Ishikawa (cell line): ENCODE measurements around the gene POLN.
A peak's percentile ranks its signal among the peaks of the same experiment; 100 is the strongest.

Source experiments
- CEBPB ChIP-seq: IDR thresholded peaks from 2 replicates; pipeline ENCODE4 v1.6.1; 2012
- CREB1 ChIP-seq: IDR thresholded peaks from 2 replicates; pipeline ENCODE4 v1.6.1; 2012; ENCODE audit warnings: low read depth
- EGR1 ChIP-seq: IDR thresholded peaks from 2 replicates; pipeline ENCODE4 v1.6.1; 2012
- EP300 ChIP-seq: IDR thresholded peaks from 2 replicates; pipeline ENCODE4 v1.6.1; 2012; ENCODE audit warnings: borderline replicate concordance
- FOXM1 ChIP-seq: IDR thresholded peaks from 2 replicates; pipeline ENCODE4 v1.6.1; 2012; ENCODE audit warnings: low read depth, borderline replicate concordance
- MAX ChIP-seq: IDR thresholded peaks from 2 replicates; pipeline ENCODE4 v1.6.1; 2012
- NFIC ChIP-seq: IDR thresholded peaks from 2 replicates; pipeline ENCODE4 v1.6.1; 2012
- RAD21 ChIP-seq: IDR thresholded peaks from 2 replicates; pipeline ENCODE4 v1.6.1; 2012; ENCODE audit warnings: low read depth
- REST ChIP-seq: IDR thresholded peaks from 2 replicates; pipeline ENCODE4 v1.6.1; 2012; ENCODE audit warnings: low read depth, mild to moderate bottlenecking
- TAF1 ChIP-seq: IDR thresholded peaks from 2 replicates; pipeline ENCODE4 v1.6.1; 2012; ENCODE audit warnings: low read depth, mild to moderate bottlenecking
- TCF12 ChIP-seq: IDR thresholded peaks from 2 replicates; pipeline ENCODE4 v1.6.1; 2012; ENCODE audit warnings: low read depth
- TEAD4 ChIP-seq: IDR thresholded peaks from 2 replicates; pipeline ENCODE4 v1.6.1; 2012
- USF1 ChIP-seq: IDR thresholded peaks from 2 replicates; pipeline ENCODE4 v1.6.1; 2012
- YY1 ChIP-seq: IDR thresholded peaks from 2 replicates; pipeline ENCODE4 v1.6.1; 2012; ENCODE audit warnings: low read depth
- ZBTB7A ChIP-seq: IDR thresholded peaks from 2 replicates; pipeline ENCODE4 v1.6.1; 2012; ENCODE audit warnings: low read depth

The POLN gene

GRCh38 chr4:2142630-2143427 lies 99.1 kb downstream of the POLN start:
- TF ChIP-seq TEAD4 (peak; percentile 49), CREB1 (no peak), NFIC (peak; percentile 75), RAD21 (no peak), EP300 (peak; percentile 38; the same call in 1 of the 2 replicates), USF1 (no peak), REST (no peak), CEBPB (no peak), TCF12 (peak; percentile 54; the same call in 1 of the 2 replicates)

GRCh38 chr4:2141762-2142451 lies 100.0 kb downstream of the POLN start:
- TF ChIP-seq EP300 = no peak
- no peak for TF ChIP-seq CEBPB
- TF ChIP-seq TCF12 = no peak
- no peak for TF ChIP-seq YY1
- no peak for TF ChIP-seq TAF1
- no peak for TF ChIP-seq FOXM1
- no peak for TF ChIP-seq REST
- TF ChIP-seq NFIC = no peak
- no peak for TF ChIP-seq USF1
- TF ChIP-seq ZBTB7A = no peak
- TF ChIP-seq EGR1 = no peak
- TF ChIP-seq RAD21 = no peak
- no peak for TF ChIP-seq MAX
- no peak for TF ChIP-seq TEAD4

- no peak for TF ChIP-seq TAF1
- no peak for TF ChIP-seq RAD21
- no peak for TF ChIP-seq EGR1
- TF ChIP-seq YY1 = no peak
- TF ChIP-seq EP300 = no peak
- no peak for TF ChIP-seq NFIC
- TF ChIP-seq TEAD4 = no peak
- no peak for TF ChIP-seq MAX
- no peak for TF ChIP-seq CREB1
- no peak for TF ChIP-seq ZBTB7A
- no peak for TF ChIP-seq FOXM1
These were observed 100.7 kb downstream of the POLN start for GRCh38 chr4:2141022-2141761.

- TF ChIP-seq TEAD4 (no peak), CREB1 (no peak), YY1 (no peak), CEBPB (no peak), TCF12 (no peak), USF1 (no peak), ZBTB7A (no peak), FOXM1 (no peak), EP300 (no peak), EGR1 (no peak), RAD21 (no peak), REST (no peak), NFIC (no peak)
These were observed 102.9 kb downstream of the POLN start for GRCh38 chr4:2138846-2139500.
